GM19463 (cell line): ENCODE results near the gene SH3RF3.

ENCODE experiments used
- ATAC-seq: cut with Tn5 transposase; IDR thresholded peaks from one replicate; pipeline ENCODE4 v1.9.1; 2021; ENCODE audit warnings: mild to moderate bottlenecking, moderate library complexity; ENCODE audit not compliant: unreplicated experiment

Gene SH3RF3

DNA sequence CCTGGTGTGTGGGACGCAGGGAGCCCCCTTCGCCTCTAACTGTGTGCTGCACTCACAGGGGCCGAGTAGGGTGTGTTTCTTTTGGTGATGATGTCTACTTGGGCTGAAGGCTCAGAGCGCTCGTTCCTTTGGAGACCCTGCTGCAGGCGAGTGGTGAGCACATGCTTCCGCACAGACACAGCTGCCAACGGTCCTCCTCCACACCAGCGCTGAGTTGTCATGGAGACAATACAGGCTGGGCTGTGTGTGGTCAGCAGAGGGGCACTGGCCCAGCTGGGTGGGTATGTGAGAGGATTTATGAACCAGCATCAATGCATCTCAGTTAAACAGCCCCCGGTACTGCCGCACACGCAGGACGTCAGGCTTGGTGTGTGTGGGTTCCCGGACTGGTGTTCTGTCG is 143.5 kb downstream of the SH3RF3 start:
- no peak for ATAC-seq

DNA sequence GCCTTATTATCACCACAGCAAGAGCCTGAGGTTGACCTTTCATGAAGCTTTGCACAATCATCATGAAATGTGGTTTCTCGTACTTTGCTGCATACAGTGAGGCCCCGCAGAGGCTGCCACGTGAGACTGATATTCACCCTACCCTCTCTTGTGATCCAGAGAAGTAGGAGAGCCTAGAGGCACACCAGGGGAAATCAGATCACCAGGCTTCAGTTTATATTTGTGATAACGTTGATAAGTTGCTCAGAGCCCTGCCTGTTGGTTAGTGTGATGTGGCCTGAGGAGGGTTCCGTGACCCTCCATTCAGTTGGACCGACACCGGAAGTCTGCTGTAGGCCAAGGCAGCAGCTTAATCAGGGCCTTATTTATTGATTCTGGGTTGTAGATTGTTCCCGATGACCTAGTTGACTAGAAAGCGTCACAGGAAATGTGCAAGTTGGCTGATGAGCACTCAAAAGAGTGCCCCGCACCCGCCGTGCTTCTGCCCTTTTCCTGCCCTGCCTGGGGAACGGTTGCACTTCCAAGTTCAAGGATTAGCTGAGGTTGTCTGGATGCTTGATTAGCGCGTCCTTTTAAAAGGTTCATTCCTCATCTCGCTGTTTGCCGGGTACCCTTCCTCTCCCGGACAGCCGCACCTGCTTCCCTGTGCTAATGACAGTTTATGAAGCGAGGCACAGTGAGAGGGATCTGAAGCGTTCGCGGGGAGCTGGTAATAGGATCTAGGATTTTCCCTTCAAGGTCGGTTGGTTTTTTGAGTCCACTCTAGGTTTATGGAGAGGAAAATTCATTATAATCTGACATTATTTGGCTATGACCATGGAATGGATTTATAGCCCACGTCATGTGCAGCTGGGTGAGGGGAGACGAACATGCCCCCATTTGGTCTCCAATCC is 146.4 kb downstream of the SH3RF3 start:
- no peak for ATAC-seq

DNA sequence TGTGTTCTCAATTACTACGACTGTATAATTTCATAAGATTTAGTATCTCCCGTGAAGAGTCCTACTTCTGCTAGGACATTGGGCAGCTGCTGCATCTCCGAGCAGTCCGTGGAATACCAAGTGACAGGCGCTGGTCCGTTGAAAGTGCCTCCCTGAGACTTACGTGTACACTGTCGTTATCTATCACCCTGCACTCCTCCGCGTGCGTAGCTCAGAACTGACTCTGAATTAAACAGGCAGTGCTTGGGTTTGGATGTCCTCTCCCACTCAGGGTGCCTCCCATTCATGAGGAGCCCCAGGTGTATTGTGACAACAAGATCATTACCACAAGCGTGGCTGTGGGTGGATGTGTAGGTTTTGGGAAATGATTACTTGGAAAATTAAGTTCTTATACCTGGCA is 148.4 kb downstream of the SH3RF3 start:
- no peak for ATAC-seq

DNA sequence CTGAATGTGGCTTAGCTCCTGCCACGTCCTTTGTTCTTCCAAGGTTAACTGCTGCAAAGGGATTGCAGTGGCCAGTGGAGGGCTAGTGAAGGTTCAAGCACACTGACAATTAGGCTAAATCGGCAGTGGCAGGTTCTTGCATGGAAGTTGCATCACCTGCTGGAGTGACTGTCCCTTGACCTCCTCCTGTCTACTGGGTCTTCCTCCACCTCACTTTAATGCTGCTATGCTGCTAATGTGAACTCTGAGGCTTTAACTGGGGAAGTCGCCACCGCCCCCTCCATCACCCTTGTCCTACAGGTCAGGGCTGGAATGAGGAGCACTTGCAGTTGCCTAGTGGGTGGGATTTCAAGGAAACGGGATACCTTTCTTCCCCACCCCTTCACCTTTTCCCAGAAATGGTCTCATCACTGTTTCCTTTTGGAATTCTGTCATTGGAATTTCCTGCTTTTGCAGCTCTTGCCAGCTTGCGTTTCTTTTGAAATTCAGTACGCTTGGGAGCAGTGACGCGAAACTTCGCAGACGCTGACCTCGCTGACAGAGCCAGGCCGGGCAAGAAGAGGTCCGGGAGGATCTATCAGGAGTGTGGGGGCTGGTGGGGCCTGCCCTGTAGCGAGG is 150.3 kb downstream of the SH3RF3 start:
- ATAC-seq = no peak

DNA sequence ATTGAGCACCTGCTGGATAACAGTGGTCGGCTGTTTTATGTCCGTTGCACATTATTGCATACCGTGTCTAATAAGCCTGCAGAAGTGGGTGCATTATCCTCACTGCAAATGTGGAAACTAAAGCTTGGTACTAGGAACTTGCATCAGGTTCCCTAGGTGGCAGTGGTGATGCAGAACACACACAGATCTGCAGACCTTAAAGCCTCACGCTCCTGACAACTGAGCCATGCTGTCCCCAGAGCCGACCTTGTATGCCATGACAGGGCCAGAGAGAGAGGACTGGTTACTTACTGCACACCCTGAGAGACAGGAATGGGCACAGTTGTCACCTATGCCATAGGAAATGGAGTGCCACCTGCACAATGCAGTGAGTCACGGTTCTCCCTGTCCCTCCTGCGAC is 151.8 kb downstream of the SH3RF3 start:
- ATAC-seq = no peak

DNA sequence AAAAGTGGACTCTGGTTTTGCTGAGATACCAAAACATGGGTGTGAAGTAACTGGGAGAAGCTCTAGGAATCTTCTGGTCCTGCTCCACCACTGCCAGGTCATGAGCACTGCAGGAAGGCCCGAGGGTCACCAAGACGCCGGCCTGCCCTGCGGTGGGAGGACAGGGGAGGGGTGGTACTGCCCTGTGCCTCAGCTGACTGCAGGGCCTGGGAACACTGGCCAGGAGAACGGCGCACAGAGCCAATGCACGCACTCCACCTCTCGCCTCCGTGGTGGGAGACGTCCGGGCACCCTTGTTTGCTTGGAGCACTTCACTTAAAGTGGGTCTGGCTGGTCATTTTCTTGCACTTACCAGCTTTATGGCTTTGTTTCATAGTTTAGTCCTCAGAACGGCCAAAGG is 153.4 kb downstream of the SH3RF3 start:
- no peak for ATAC-seq

DNA sequence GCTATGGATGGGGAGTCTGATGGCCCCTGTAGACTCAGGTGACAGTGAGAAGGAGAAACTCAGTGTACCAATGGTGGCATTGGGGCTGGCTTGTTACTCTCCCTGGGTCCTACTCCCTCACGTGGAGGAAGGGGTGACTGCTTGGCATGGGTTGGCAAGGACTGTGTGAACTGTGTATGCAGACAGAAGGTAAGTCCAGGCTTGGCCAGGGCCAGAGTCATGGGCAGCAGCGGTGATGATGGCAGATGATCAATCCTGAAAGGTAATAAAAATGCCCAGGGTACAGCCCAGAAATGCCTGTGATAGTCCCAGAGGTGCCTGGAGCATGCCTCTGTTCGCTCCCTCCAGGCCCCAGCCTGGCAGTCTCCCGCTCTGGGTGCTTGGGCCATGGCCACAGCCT is 153.9 kb downstream of the SH3RF3 start:
- no peak for ATAC-seq

DNA sequence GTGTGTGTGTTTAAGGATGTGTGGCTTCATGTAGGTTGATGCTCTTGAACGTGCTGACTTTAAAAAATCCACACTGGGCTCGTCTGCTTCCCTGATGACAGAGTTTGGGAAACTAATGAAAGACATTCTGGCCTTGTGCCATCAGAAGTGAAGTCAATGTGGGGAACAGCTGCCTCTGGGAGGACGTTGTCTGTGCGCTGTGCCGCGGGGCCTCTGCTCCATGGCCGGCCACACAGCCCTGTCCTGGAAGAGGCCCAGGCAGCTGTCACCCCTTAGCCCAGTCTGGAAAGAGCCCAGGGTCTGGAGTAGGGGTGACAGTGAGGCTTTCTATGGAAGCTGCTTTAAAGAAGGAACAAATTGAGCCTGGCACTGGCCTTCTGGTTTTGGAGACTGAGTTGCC is 155.8 kb downstream of the SH3RF3 start:
- no peak for ATAC-seq

DNA sequence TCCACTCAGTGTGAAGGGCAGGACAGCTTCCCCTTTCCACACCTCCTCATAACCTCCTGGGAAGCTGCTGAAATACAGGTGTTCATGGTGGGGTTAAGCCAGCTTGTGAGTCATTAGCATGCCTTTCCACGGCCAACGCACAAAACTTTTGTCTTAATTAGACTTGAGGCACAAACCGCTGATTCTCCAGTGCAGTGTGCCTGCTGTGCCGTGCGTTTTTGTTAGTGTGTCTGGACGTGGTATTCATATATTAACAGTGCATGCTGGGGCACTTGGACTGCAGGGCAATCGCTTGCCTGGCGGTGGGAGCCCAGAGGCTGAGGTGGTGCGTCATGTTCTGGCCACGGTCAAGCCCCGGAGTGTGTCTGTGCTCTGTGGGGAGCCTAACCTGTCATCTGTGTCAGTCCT is 156.2 kb downstream of the SH3RF3 start:
- ATAC-seq = no peak

DNA sequence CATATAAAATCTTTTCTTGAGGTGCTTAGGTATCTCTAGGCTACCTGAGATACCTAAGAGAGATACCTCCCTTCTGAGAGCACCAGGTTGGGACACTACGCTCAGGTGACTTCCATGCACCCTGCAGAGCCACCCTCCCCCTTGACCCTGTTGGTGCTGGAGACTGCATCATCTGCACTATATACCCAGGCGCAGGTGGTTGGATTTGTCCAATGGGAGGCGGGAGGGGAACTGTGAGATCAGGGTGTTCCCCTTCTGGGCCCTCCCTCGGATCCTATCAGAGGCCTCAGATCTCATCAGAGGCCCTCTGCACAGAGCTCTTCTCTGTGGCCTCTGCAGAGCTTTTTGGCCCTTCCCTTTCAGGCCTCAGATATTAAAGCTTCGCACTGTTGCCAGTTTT is 158.4 kb downstream of the SH3RF3 start:
- no peak for ATAC-seq

DNA sequence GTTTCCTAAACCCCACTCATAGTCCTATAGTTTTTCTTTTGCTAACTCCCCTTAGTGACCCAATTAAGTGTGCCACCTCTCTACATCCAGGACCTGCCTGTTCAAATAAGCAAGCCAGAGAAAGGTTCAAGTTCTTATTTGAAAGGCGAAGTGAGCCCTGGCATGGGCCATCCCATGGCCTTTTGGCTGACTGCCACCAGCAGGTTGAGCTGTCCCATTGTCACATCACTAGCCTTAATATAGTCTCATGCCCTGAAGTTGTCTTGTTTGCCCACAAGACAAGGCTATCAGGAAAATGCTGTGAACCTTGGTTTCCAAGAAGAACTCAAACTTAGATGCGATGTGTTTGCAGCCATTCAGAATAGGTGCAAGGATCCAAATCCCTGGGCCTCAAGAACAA is 158.8 kb downstream of the SH3RF3 start:
- ATAC-seq = no peak

DNA sequence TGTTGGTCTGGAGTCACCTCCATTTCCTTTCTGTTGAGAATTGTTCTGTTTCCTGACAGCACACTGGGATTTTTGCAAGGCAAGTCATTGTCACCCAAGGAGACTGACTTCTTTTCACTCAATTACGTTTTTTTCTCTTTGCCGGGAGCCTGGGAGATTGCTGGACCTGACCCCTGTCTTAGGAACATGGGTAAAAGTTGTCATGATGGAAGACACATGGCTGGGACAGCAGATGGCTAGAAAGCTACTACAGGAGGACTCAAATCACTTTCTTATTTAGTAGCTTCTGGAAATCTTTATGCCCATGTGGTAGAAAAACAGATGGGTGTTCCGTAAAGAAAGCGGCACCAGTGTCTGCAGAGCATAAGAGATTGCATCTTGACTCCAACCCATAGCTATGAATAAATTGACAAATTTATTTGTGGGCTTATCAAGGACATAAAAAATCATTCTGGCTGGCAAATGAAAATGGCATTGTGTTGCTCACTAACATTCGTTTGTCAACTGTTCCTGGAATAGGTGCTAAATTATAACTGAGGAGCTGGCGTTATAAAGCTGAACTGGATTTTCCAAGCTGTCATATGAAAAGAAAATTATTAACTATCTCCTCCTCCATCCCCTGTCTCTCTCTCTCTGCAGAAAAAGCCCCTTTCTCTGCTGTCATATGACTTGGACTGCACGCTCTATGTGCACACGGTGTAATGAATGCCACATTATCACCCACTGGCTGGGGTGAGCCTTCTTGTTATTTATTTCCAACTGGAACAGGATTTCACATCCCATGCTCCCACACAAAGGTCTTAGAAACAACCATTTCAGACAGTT is 159.8 kb downstream of the SH3RF3 start:
- ATAC-seq = no peak

DNA sequence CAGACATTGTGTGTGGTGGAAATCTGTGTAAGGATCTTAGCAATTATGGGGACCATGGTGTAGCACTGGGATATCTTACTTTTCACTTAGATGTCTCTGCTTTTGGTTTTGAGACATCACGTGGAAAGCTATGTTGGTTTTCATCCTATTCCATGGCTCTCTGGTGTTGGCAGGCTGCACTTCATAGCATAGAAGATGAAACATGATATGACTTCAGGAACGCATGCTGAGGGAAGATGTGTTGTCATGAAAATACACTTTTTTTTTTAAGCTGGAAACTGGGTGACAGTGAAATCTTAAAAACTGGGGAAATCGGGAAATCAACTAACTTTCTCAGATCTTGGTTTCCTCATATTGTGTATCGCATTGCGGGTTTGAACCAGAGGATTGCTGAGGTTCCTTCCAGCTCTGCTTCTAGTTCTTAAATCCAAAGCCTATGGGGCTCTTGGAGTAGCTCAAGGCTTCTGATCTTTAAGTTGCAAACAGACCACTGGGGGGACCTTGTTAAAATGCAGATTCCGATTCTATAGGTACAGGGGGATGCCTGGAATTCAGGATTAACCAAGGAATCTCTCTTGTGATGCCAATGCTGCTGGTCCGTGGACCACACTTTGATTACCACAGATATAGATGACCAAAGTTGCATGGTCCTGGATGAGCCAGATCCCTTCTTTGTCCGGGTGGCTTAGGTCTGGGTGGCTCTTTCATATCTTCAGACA is 160.7 kb downstream of the SH3RF3 start:
- ATAC-seq = no peak

DNA sequence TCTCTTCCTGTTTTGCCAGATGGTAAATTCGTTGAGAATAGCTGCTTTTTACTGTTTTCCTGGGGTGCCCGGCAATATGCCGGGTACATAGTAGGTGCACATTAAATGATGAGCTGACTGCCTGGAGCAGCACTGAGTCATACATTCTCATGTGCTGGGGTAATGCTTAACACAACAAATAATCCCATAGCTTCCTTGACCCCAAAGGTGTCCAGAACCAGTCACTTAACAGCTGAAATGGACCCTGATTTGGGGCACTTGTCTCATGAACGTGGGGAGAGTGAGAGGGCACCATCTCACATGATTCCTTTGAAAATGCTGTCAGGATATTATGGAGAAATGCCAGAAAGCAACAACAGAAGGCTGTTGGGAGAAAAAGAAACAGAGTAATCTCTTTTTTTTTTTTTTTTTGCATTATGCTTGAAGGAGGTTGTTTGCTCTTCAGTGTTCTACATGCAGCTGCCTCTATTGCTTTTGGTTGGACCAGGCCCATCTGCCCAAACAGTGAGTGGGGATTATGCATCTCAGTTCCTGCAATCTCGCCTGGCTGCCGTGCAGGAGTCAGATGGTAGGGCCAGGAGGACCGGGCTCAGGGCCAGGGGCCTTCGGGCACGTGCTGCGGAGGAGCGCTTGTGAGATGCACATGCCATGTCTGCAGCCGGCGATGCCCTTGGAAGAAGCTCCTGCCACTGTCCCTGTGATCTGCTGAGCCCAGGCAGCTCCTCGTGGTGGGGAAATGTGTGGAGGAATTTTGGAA is 162.1 kb downstream of the SH3RF3 start:
- ATAC-seq = no peak

DNA sequence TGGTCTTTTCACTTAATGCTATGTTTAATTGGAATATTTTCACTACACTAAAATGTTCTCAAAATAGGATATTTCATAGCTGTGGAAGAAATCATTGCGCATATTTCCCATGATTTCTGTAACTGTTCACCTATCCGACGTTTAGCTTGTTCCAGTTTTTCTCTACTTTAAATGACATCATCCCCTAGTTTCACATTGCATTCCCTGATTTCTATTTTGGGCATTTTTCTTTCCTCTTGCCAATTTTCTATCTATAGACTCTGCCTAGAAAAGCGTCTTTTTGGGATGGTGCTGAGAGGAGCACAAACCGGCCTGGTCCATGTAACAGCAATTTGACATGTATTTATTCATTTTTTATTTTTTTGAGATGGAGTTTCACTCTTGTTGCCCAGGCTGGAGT is 163.4 kb downstream of the SH3RF3 start:
- ATAC-seq = no peak

DNA sequence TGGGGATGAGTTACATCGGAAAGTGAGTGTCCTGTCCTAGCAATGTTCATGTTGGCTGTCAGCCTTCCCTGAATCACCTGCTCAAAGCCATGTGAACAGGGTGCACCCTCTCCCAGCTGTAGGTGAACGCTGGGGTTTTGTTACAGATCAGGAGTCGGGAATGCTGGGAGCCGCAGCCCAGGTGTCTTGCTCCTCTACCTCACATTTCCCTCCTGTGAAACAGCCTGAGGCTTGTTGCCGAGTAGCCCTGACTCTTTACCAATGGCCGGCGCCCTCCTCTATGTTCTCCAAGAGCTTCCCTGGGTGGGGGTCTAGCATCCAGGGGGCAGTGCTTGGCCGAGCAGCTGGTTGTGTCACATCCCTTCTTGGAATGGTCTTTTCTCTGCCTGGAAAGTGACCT is 164.7 kb downstream of the SH3RF3 start:
- ATAC-seq = no peak

DNA sequence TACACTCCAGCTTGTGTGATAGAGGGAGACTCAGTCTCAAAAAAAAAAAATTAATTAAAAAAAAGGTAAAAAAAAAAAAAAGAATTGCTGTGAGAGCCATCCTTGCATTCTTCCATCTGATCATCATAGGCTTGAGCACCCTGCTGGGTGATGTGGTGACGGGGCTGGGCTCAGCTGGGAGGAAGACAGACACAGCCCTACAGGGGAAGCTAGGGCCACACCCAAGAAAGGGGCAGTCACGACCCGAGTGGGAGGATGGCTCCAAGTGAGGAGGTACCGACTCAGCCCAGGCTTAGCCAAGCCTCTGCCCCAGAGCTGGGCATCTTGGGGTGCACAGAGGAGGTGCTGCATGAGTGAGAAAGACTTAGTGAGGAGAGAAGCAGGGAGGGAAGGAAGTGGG is 165.5 kb downstream of the SH3RF3 start:
- ATAC-seq = no peak

DNA sequence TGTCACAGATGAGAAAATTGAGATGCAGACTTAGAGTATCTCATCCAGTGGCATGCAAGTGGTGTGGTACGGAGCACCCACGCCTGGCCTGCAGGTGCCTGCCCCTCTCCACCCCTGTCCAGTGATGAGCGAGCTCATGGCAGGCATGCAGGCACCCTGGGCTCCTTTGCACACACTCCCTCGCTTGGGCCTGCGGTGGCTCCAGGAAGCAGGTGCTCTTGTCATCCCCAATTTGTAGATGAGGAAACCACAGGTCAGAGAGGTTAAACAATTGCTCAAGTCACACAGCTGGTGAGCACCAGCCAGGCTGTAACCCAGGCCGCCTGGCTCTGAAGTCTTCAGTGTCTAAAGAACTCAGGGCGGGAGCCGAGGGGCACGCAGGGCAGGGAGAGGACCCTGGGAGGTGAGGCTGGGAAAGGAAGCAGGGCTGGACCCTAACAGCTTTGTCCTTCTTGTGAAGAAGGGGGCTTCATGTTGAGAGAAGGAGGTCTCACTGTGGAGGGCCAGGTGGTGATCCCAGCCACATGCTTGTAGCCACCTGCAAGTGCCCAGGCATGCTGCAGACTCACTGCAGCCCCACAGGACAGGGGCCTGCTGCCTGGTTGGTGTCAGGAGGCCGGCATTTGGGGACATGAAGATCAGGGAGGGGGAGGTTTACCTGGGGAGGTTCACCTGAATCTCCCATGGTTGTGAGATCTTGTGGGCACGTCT is 166.2 kb downstream of the SH3RF3 start:
- ATAC-seq = no peak

DNA sequence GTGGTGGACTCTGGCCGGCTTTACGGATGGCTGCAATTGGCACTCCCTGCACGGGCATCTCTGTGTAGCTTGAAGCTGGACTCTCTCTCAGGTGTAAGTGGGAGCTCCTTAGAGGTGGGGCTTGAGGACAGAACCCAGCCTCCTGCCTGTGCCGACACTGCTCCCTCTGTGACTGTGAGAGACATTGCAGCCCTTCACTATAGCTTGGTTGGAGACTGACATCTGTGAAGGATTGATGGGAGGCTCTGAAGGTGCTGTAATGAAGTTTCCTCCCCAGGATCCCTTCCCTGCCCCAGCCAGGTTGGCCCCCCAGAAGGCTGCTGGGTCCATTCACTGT is 166.7 kb downstream of the SH3RF3 start:
- ATAC-seq = no peak
